Left renal pelvis (tissue), 4 donors: ENCODE results near the gene CEMIP. TPM values are rescaled to one million over a fixed set of nuclear protein-coding genes. Genes with fewer than 3 reads are reported as not detected.

Experiments
- DNase-seq, 4 donors: peaks; one replicate each; pipeline ENCODE4 v3.0.0-alpha.2; 2013; ENCODE audit warnings: low read depth in 4 of 4, low spot score in 3 of 4
- polyA plus RNA-seq, 4 donors: library from polyadenylated mRNA; unstranded; fragments of 120-200 nt; gene quantifications; one replicate each; pipeline ENCODE4 v1.2.1, GENCODE V29; 2013; ENCODE audit not compliant: insufficient read length in 4 of 4

CEMIP gene
- polyA plus RNA-seq, 4 donors: 2.3 to 5.0 (median 2.9) TPM

GRCh38 chr15:80913541-80913940 lies 134.4 kb downstream of the CEMIP start:
- no peak for DNase-seq

- no peak for DNase-seq
Observed at GRCh38 chr15:80915472-80915871, 136.3 kb downstream of the CEMIP start.

GRCh38 chr15:80916056-80916455 lies 136.9 kb downstream of the CEMIP start:
- DNase-seq: no peak

GRCh38 chr15:80918196-80918783 lies 139.1 kb downstream of the CEMIP start:
- DNase-seq: no peak

- no peak for DNase-seq
Observed at GRCh38 chr15:80920271-80920699, 141.1 kb downstream of the CEMIP start.

GRCh38 chr15:80921736-80922410 lies 142.7 kb downstream of the CEMIP start:
- DNase-seq: no peak

- no peak for DNase-seq
Observed at GRCh38 chr15:80923668-80924067, 144.5 kb downstream of the CEMIP start.

GRCh38 chr15:80924278-80924677 lies 145.1 kb downstream of the CEMIP start:
- no peak for DNase-seq

- DNase-seq: no peak
Observed at GRCh38 chr15:80925597-80926059, 146.5 kb downstream of the CEMIP start.

- no peak for DNase-seq
Observed at GRCh38 chr15:80926126-80926525, 147.0 kb downstream of the CEMIP start.

- DNase-seq: no peak
Observed at GRCh38 chr15:80929225-80929624, 150.1 kb downstream of the CEMIP start.

GRCh38 chr15:80929689-80930088 lies 150.5 kb downstream of the CEMIP start:
- no peak for DNase-seq

- DNase-seq: no peak
Observed at GRCh38 chr15:80931191-80931590, 152.0 kb downstream of the CEMIP start.

GRCh38 chr15:80931721-80932512 lies 152.7 kb downstream of the CEMIP start:
- DNase-seq: no peak

- DNase-seq: no peak
Observed at GRCh38 chr15:80932513-80932815, 153.3 kb downstream of the CEMIP start.

- DNase-seq: peak in 1 of 4 donors; percentile 15
Observed at GRCh38 chr15:80932989-80933388, 153.8 kb downstream of the CEMIP start.

- DNase-seq: no peak
Observed at GRCh38 chr15:80934761-80935221, 155.6 kb downstream of the CEMIP start.

- DNase-seq: no peak
Observed at GRCh38 chr15:80936288-80937078, 157.3 kb downstream of the CEMIP start.

GRCh38 chr15:80937718-80938117 lies 158.5 kb downstream of the CEMIP start:
- no peak for DNase-seq

- DNase-seq: no peak
Observed at GRCh38 chr15:80939216-80939615, 160.0 kb downstream of the CEMIP start.

GRCh38 chr15:80940331-80940730 lies 161.2 kb downstream of the CEMIP start:
- no peak for DNase-seq
